Left ventricle myocardium inferior (tissue), 1 donor: ENCODE measurements around the gene FMN1. TPM values are rescaled to one million over a fixed set of nuclear protein-coding genes. Genes with fewer than 3 reads are reported as not detected.

Experiments used
- DNase-seq: peaks from one replicate; pipeline ENCODE4 v3.0.0-alpha.2; 2020
- H3K27ac ChIP-seq: fragments of 200-600 bp; replicated peaks from 2 replicates; pipeline ENCODE4 v1.8.0; 2021
- H3K27me3 ChIP-seq: fragments of 200-600 bp; 2 replicates; pipeline ENCODE4 v1.8.0; 2021; ENCODE audit warnings: low read depth
- H3K36me3 ChIP-seq: fragments of 200-600 bp; 2 replicates; pipeline ENCODE4 v1.8.0; 2021
- H3K4me1 ChIP-seq: fragments of 200-600 bp; 2 replicates; pipeline ENCODE4 v1.8.0; 2021
- H3K4me3 ChIP-seq: fragments of 200-600 bp; 2 replicates; pipeline ENCODE4 v1.8.0; 2021; ENCODE audit warnings: mild to moderate bottlenecking, moderate library complexity
- H3K9me3 ChIP-seq: fragments of 200-600 bp; replicated peaks from 2 replicates; pipeline ENCODE4 v1.8.0; 2021
- CTCF ChIP-seq: fragments of 200-600 bp; IDR thresholded peaks from 2 replicates; pipeline ENCODE4 v1.8.0; 2021; ENCODE audit warnings: antibody characterized with exemption, mild to moderate bottlenecking, borderline replicate concordance
- intact Hi-C: fragments of 100-400 bp; cut with micrococcal nuclease; formaldehyde crosslinking; loops from one replicate; pipeline ENCODE4 v1.11.0; 2022
- total RNA-seq: library from RNA; stranded (reverse); fragmentation: NEBNext Ultra II Directional; extraction: Animal tissue kit (Norgen Biotek cat#: 25700); gene quantifications from one replicate; pipeline ENCODE4 v1.2.1, GENCODE V29; 2021
- donor health status: DM: no; HTN: yes; CAD: no; lungs with severe emphysema.

Gene FMN1
- total RNA-seq, 1 donor from 2014 or later = 4.5 TPM

- Histone ChIP-seq H3K27ac (peak overlapping the region; percentile 52), H3K27me3 (no peaks in the 10 kb centered on the region), H3K9me3 (no peaks in the 10 kb centered on the region), H3K4me3 (no peak overlapping the region), H3K4me1 (peaks cover 9% of the 10 kb centered on the region), H3K36me3 (no peaks in the 10 kb centered on the region)
- intact Hi-C loops = no loop called here
- no peak for TF ChIP-seq CTCF
- peak; percentile 56 for DNase-seq
These were observed 126.5 kb downstream of the FMN1 start for GRCh38 chr15:33068007-33068481.

GRCh38 chr15:33067456-33067855 lies 127.1 kb downstream of the FMN1 start:
- intact Hi-C loops = no loop called here
- Histone ChIP-seq H3K27me3 (no peaks in the 10 kb centered on the region), H3K4me1 (peaks cover 9% of the 10 kb centered on the region), H3K36me3 (no peaks in the 10 kb centered on the region), H3K9me3 (no peaks in the 10 kb centered on the region), H3K4me3 (no peak overlapping the region), H3K27ac (no peak overlapping the region)
- no peak for TF ChIP-seq CTCF
- DNase-seq = no peak

GRCh38 chr15:33066584-33066983 lies 127.9 kb downstream of the FMN1 start:
- no peak overlapping the region for H3K27ac ChIP-seq
- no peak for DNase-seq
- TF ChIP-seq CTCF = no peak
- no peaks in the 10 kb centered on the region for H3K27me3 ChIP-seq
- H3K4me3 ChIP-seq = no peak overlapping the region
- intact Hi-C loops = no loop called here
- H3K9me3 ChIP-seq = no peaks in the 10 kb centered on the region
- no peaks in the 10 kb centered on the region for H3K36me3 ChIP-seq
- H3K4me1 ChIP-seq = peaks cover 9% of the 10 kb centered on the region

GRCh38 chr15:33064878-33065277 lies 129.6 kb downstream of the FMN1 start:
- no peaks in the 10 kb centered on the region for H3K9me3 ChIP-seq
- DNase-seq = no peak
- no peak overlapping the region for H3K27ac ChIP-seq
- H3K4me1 ChIP-seq = peaks cover 9% of the 10 kb centered on the region
- intact Hi-C loops = no loop called here
- no peak for TF ChIP-seq CTCF
- H3K4me3 ChIP-seq = no peak overlapping the region
- no peaks in the 10 kb centered on the region for H3K27me3 ChIP-seq
- no peaks in the 10 kb centered on the region for H3K36me3 ChIP-seq

GRCh38 chr15:33059184-33059583 lies 135.3 kb downstream of the FMN1 start:
- no peak for TF ChIP-seq CTCF
- peaks cover 12% of the 10 kb centered on the region for H3K4me1 ChIP-seq
- peak overlapping the region; percentile 11 for H3K4me3 ChIP-seq
- no peak overlapping the region for H3K27ac ChIP-seq
- intact Hi-C loops = no loop called here
- DNase-seq = no peak
- no peaks in the 10 kb centered on the region for H3K9me3 ChIP-seq
- no peaks in the 10 kb centered on the region for H3K27me3 ChIP-seq
- no peaks in the 10 kb centered on the region for H3K36me3 ChIP-seq

- intact Hi-C loops = no loop called here
These were observed 136.7 kb downstream of the FMN1 start for GRCh38 chr15:33057845-33058244.

More at GRCh38 chr15:33057845-33058244, 136.7 kb downstream of the FMN1 start:
- Histone ChIP-seq H3K36me3 (no peaks in the 10 kb centered on the region), H3K4me1 (peaks cover 12% of the 10 kb centered on the region), H3K27me3 (no peaks in the 10 kb centered on the region), H3K9me3 (no peaks in the 10 kb centered on the region), H3K27ac (no peak overlapping the region), H3K4me3 (no peak overlapping the region)
- no peak for TF ChIP-seq CTCF
- no peak for DNase-seq
